ENCODE results near the gene NFIA.

Gene NFIA

DNA sequence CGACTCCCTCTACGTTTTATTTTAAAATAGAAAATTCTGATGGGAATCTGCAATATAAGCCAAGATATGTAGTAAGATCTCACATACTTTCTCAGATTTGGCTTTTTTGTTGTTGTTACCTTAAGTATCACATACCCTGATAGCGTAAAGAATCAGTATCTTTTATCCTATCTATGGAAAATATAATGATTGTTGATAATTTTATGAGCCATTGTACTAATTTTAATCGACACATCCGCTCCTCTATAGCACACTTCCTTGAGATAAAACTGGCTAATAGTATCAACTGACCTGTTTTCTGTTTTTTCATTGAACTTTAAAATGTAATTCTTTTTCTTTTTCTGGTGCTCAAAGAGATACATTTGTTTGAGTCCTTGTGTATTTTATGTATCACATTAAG is 118.7 kb downstream of the NFIA start:
- H3K4ac ChIP-seq (ENCODE audit: low read depth in 1 of 2, low read length in 2 of 2), result no peak overlapping the region
- no peak overlapping the region for H2BK12ac ChIP-seq (ENCODE audit: low read length in 2 of 2)
- H3K9me3 ChIP-seq (ENCODE audit: control insufficient read depth, low read length), result no peaks in the 10 kb centered on the region
- no peaks in the 10 kb centered on the region for H3K36me3 ChIP-seq (ENCODE audit: control insufficient read depth in 1 of 2, insufficient read depth in 2 of 2, low read depth in 1 of 2, low read length in 2 of 2)
- H3K18ac ChIP-seq (ENCODE audit: low read depth in 1 of 2, low read length in 2 of 2), result no peak overlapping the region
- H3K23ac ChIP-seq (ENCODE audit: low read length in 2 of 2), result no peak overlapping the region
- H3K4me2 ChIP-seq (ENCODE audit: low read length, poor library complexity, severe bottlenecking), result no peak overlapping the region
- no peak overlapping the region for H2AFZ ChIP-seq (ENCODE audit: low read depth, low read length)
- no peaks in the 10 kb centered on the region for H3K79me1 ChIP-seq (replicated peaks; ENCODE audit: low read length, poor library complexity, severe bottlenecking)
- H2AK5ac ChIP-seq (ENCODE audit: low read length, severe bottlenecking), result no peak overlapping the region
- no peak overlapping the region for H2BK15ac ChIP-seq (ENCODE audit: low read depth, poor library complexity, severe bottlenecking)
- no peak overlapping the region for H3K9ac ChIP-seq (ENCODE audit: low read length)
- no peak overlapping the region for H3K14ac ChIP-seq (ENCODE audit: low read length in 2 of 2)
- H2BK120ac ChIP-seq (ENCODE audit: low read depth, low read length), result no peak overlapping the region
- H4K91ac ChIP-seq (ENCODE audit: low read length), result no peak overlapping the region
- no peaks in the 10 kb centered on the region for H3K27me3 ChIP-seq (ENCODE audit: control insufficient read depth in 1 of 2, insufficient read depth in 1 of 2, low read length in 2 of 2)
- no peak overlapping the region for H3K27ac ChIP-seq (ENCODE audit: low read length, poor library complexity, severe bottlenecking)
- no peak overlapping the region for H2BK5ac ChIP-seq (ENCODE audit: low read depth, low read length, poor library complexity, severe bottlenecking)
- H4K8ac ChIP-seq (ENCODE audit: low read length), result no peak overlapping the region
- no peak for DNase-seq
- H3K4me1 ChIP-seq (ENCODE audit: control insufficient read depth, insufficient read depth, low read depth, low read length), result peaks cover 5% of the 10 kb centered on the region
- WGBS, result 100% methylated on average over 2 of the region's 5 CpGs
- no peak overlapping the region for H3K4me3 ChIP-seq (ENCODE audit: insufficient read depth in 1 of 2, low read depth in 1 of 2, low read length in 2 of 2)

- no peak overlapping the region for H4K8ac ChIP-seq (ENCODE audit: low read length)
- H2BK120ac ChIP-seq (ENCODE audit: low read depth, low read length), result no peak overlapping the region
- H3K36me3 ChIP-seq (ENCODE audit: control insufficient read depth in 1 of 2, insufficient read depth in 2 of 2, low read depth in 1 of 2, low read length in 2 of 2), result no peaks in the 10 kb centered on the region
- H3K9ac ChIP-seq (ENCODE audit: low read length), result peak overlapping the region; percentile 94
- no peak overlapping the region for H3K27ac ChIP-seq (ENCODE audit: low read length, poor library complexity, severe bottlenecking)
- no peak for DNase-seq
- peaks cover 5% of the 10 kb centered on the region for H3K4me1 ChIP-seq (ENCODE audit: control insufficient read depth, insufficient read depth, low read depth, low read length)
- no peak overlapping the region for H2AK5ac ChIP-seq (ENCODE audit: low read length, severe bottlenecking)
- H3K18ac ChIP-seq (ENCODE audit: low read depth in 1 of 2, low read length in 2 of 2), result no peak overlapping the region
- WGBS, result 88% methylated on average over 11 of the region's 11 CpGs
- no peak overlapping the region for H4K91ac ChIP-seq (ENCODE audit: low read length)
- H3K4me2 ChIP-seq (ENCODE audit: low read length, poor library complexity, severe bottlenecking), result no peak overlapping the region
- H3K23ac ChIP-seq (ENCODE audit: low read length in 2 of 2), result no peak overlapping the region
- H3K14ac ChIP-seq (ENCODE audit: low read length in 2 of 2), result no peak overlapping the region
- H3K9me3 ChIP-seq (ENCODE audit: control insufficient read depth, low read length), result no peaks in the 10 kb centered on the region
- H2AFZ ChIP-seq (ENCODE audit: low read depth, low read length), result no peak overlapping the region
- H3K4me3 ChIP-seq (ENCODE audit: insufficient read depth in 1 of 2, low read depth in 1 of 2, low read length in 2 of 2), result peak overlapping the region in 1 of 2 experiments; percentile 80
- no peaks in the 10 kb centered on the region for H3K79me1 ChIP-seq (replicated peaks; ENCODE audit: low read length, poor library complexity, severe bottlenecking)
- H2BK5ac ChIP-seq (ENCODE audit: low read depth, low read length, poor library complexity, severe bottlenecking), result no peak overlapping the region
- H2BK15ac ChIP-seq (ENCODE audit: low read depth, poor library complexity, severe bottlenecking), result no peak overlapping the region
- H3K27me3 ChIP-seq (ENCODE audit: control insufficient read depth in 1 of 2, insufficient read depth in 1 of 2, low read length in 2 of 2), result no peaks in the 10 kb centered on the region
- H3K4ac ChIP-seq (ENCODE audit: low read depth in 1 of 2, low read length in 2 of 2), result no peak overlapping the region
- H2BK12ac ChIP-seq (ENCODE audit: low read length in 2 of 2), result no peak overlapping the region
These were observed 120.7 kb downstream of the NFIA start for GRCh38 chr1:61202854-61203598.

DNA sequence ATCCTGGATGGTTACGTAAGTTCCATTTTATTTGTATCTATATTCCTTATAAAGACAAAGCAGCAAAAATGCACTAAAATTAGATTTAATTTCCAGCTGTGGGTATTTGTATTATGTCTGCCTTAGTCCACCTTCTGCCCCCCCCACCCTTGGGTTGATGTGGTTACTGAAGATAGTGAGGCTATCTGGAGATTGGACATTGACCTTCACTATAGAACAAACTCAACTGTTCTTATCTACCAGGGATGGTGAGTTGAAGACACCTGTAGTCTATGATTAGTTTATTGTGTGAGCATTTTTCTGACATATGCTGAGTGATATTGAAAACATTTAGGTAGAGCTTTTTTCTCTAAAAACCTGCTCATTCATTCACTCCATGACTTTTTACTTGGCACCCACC is 122.2 kb downstream of the NFIA start:
- Histone ChIP-seq H3K4me1 (ENCODE audit: control insufficient read depth, insufficient read depth, low read depth, low read length) (no peaks in the 10 kb centered on the region), H3K36me3 (ENCODE audit: control insufficient read depth in 1 of 2, insufficient read depth in 2 of 2, low read depth in 1 of 2, low read length in 2 of 2) (no peaks in the 10 kb centered on the region), H3K9me3 (ENCODE audit: control insufficient read depth, low read length) (no peaks in the 10 kb centered on the region), H2BK12ac (ENCODE audit: low read length in 2 of 2) (no peak overlapping the region), H3K4ac (ENCODE audit: low read depth in 1 of 2, low read length in 2 of 2) (no peak overlapping the region), H2AK5ac (ENCODE audit: low read length, severe bottlenecking) (no peak overlapping the region), H3K4me3 (ENCODE audit: insufficient read depth in 1 of 2, low read depth in 1 of 2, low read length in 2 of 2) (no peak overlapping the region), H3K4me2 (ENCODE audit: low read length, poor library complexity, severe bottlenecking) (no peak overlapping the region), H4K91ac (ENCODE audit: low read length) (no peak overlapping the region), H3K23ac (ENCODE audit: low read length in 2 of 2) (no peak overlapping the region), H3K27ac (ENCODE audit: low read length, poor library complexity, severe bottlenecking) (no peak overlapping the region), H2BK5ac (ENCODE audit: low read depth, low read length, poor library complexity, severe bottlenecking) (no peak overlapping the region), H3K9ac (ENCODE audit: low read length) (no peak overlapping the region), H2BK15ac (ENCODE audit: low read depth, poor library complexity, severe bottlenecking) (no peak overlapping the region), H3K27me3 (ENCODE audit: control insufficient read depth in 1 of 2, insufficient read depth in 1 of 2, low read length in 2 of 2) (no peaks in the 10 kb centered on the region), H3K79me1 (replicated peaks; ENCODE audit: low read length, poor library complexity, severe bottlenecking) (no peaks in the 10 kb centered on the region), H3K14ac (ENCODE audit: low read length in 2 of 2) (no peak overlapping the region), H2BK120ac (ENCODE audit: low read depth, low read length) (no peak overlapping the region), H4K8ac (ENCODE audit: low read length) (no peak overlapping the region), H3K18ac (ENCODE audit: low read depth in 1 of 2, low read length in 2 of 2) (no peak overlapping the region), H2AFZ (ENCODE audit: low read depth, low read length) (no peak overlapping the region)
- DNase-seq, result no peak
- WGBS, result no CpG with 5 or more reads among the region's 1 CpG

GRCh38 chr1:61207416-61207815 is 125.1 kb downstream of the NFIA start:
- no peak overlapping the region for H3K18ac ChIP-seq (ENCODE audit: low read depth in 1 of 2, low read length in 2 of 2)
- no peak overlapping the region for H2BK15ac ChIP-seq (ENCODE audit: low read depth, poor library complexity, severe bottlenecking)
- H2BK5ac ChIP-seq (ENCODE audit: low read depth, low read length, poor library complexity, severe bottlenecking), result no peak overlapping the region
- H4K91ac ChIP-seq (ENCODE audit: low read length), result no peak overlapping the region
- H3K4me1 ChIP-seq (ENCODE audit: control insufficient read depth, insufficient read depth, low read depth, low read length), result no peaks in the 10 kb centered on the region
- H4K8ac ChIP-seq (ENCODE audit: low read length), result no peak overlapping the region
- H3K23ac ChIP-seq (ENCODE audit: low read length in 2 of 2), result no peak overlapping the region
- 91% methylated on average over 4 of the region's 5 CpGs for WGBS
- no peak overlapping the region for H3K4me2 ChIP-seq (ENCODE audit: low read length, poor library complexity, severe bottlenecking)
- H2AFZ ChIP-seq (ENCODE audit: low read depth, low read length), result no peak overlapping the region
- H3K79me1 ChIP-seq (replicated peaks; ENCODE audit: low read length, poor library complexity, severe bottlenecking), result no peaks in the 10 kb centered on the region
- DNase-seq, result no peak
- H3K36me3 ChIP-seq (ENCODE audit: control insufficient read depth in 1 of 2, insufficient read depth in 2 of 2, low read depth in 1 of 2, low read length in 2 of 2), result no peaks in the 10 kb centered on the region
- H3K4ac ChIP-seq (ENCODE audit: low read depth in 1 of 2, low read length in 2 of 2), result no peak overlapping the region
- H2BK120ac ChIP-seq (ENCODE audit: low read depth, low read length), result no peak overlapping the region
- H2AK5ac ChIP-seq (ENCODE audit: low read length, severe bottlenecking), result no peak overlapping the region
- H3K4me3 ChIP-seq (ENCODE audit: insufficient read depth in 1 of 2, low read depth in 1 of 2, low read length in 2 of 2), result no peak overlapping the region
- H3K14ac ChIP-seq (ENCODE audit: low read length in 2 of 2), result no peak overlapping the region
- no peaks in the 10 kb centered on the region for H3K9me3 ChIP-seq (ENCODE audit: control insufficient read depth, low read length)
- no peaks in the 10 kb centered on the region for H3K27me3 ChIP-seq (ENCODE audit: control insufficient read depth in 1 of 2, insufficient read depth in 1 of 2, low read length in 2 of 2)
- H2BK12ac ChIP-seq (ENCODE audit: low read length in 2 of 2), result no peak overlapping the region
- H3K27ac ChIP-seq (ENCODE audit: low read length, poor library complexity, severe bottlenecking), result no peak overlapping the region
- no peak overlapping the region for H3K9ac ChIP-seq (ENCODE audit: low read length)

Measured in mesenchymal stem cell (in vitro differentiated cells and primary cell).